DND-41 (cell line): Measurements from ENCODE around the gene NKD1.
A peak's percentile ranks its signal among the peaks of the same experiment; 100 is the strongest.

Experiments used
- ATAC-seq: fragments of 200-7000 bp; cut with Tn5 transposase; 3 replicates; pipeline ENCODE4 v1.9.1; 2021; ENCODE audit warnings: low read depth; ENCODE audit not compliant: insufficient read depth
- DNase-seq: peaks from one replicate; pipeline ENCODE4 v3.0.0-alpha.2; 2020
- H2AFZ ChIP-seq: 2 replicates; pipeline ENCODE4 v1.6.0; 2012; ENCODE audit warnings: low read depth, low read length
- H3K27ac ChIP-seq: 2 replicates; pipeline ENCODE4 v1.5.1; 2012; ENCODE audit warnings: low read length, inconsistent platforms
- H3K27me3 ChIP-seq: fragments of 200-600 bp; sonication (generic); 2 replicates; pipeline ENCODE4 v1.6.0; 2012; ENCODE audit warnings: low read length, mild to moderate bottlenecking, inconsistent platforms; ENCODE audit not compliant: insufficient read depth, poor library complexity
- H3K36me3 ChIP-seq: 2 replicates; pipeline ENCODE4 v1.5.1; 2012; ENCODE audit warnings: low read length, inconsistent platforms; ENCODE audit not compliant: insufficient read depth
- H3K4me1 ChIP-seq: 2 replicates; pipeline ENCODE4 v1.5.1; 2012; ENCODE audit warnings: mild to moderate bottlenecking, low read length; ENCODE audit not compliant: insufficient read depth
- H3K4me2 ChIP-seq: 2 replicates; pipeline ENCODE4 v1.6.0; 2012; ENCODE audit warnings: mild to moderate bottlenecking, moderate library complexity, low read length, inconsistent platforms; ENCODE audit not compliant: insufficient read depth
- H3K4me3 ChIP-seq, 2 experiments: fragments of 200-600 bp in 1 of 2; shearing (Covaris generic) in 1 of 2; 2 replicates each; pipeline ENCODE4 v1.5.1; 2012 to 2016; ENCODE audit warnings: inconsistent platforms in 2 of 2, low read length in 2 of 2, mild to moderate bottlenecking in 2 of 2, low read depth in 1 of 2, moderate library complexity in 1 of 2
- H3K79me2 ChIP-seq: 2 replicates; pipeline ENCODE4 v1.6.0; 2012; ENCODE audit warnings: low read length, inconsistent platforms; ENCODE audit not compliant: insufficient read depth
- H3K9ac ChIP-seq: 2 replicates; pipeline ENCODE4 v1.6.0; 2012; ENCODE audit warnings: low read depth, mild to moderate bottlenecking, inconsistent platforms, low read length, moderate library complexity
- H3K9me3 ChIP-seq: 2 replicates; pipeline ENCODE4 v1.5.1; 2012; ENCODE audit warnings: low read length, moderate library complexity, mild to moderate bottlenecking, inconsistent platforms; ENCODE audit not compliant: insufficient read depth, severe bottlenecking
- H4K20me1 ChIP-seq: 2 replicates; pipeline ENCODE4 v1.6.0; 2012; ENCODE audit warnings: low read length; ENCODE audit not compliant: insufficient read depth
- CTCF ChIP-seq: IDR thresholded peaks from 2 replicates; pipeline ENCODE4 v1.5.1; 2012; ENCODE audit warnings: borderline replicate concordance, low read length, moderate library complexity, mild to moderate bottlenecking; ENCODE audit not compliant: poor library complexity, severe bottlenecking; ENCODE audit errors: extremely low read depth
- EZH2 ChIP-seq: IDR thresholded peaks from 3 replicates; pipeline ENCODE4 v1.6.1; 2012; ENCODE audit warnings: borderline replicate concordance, low read depth, mild to moderate bottlenecking, moderate library complexity, low read length, inconsistent platforms; ENCODE audit not compliant: severe bottlenecking

The NKD1 gene

DNA sequence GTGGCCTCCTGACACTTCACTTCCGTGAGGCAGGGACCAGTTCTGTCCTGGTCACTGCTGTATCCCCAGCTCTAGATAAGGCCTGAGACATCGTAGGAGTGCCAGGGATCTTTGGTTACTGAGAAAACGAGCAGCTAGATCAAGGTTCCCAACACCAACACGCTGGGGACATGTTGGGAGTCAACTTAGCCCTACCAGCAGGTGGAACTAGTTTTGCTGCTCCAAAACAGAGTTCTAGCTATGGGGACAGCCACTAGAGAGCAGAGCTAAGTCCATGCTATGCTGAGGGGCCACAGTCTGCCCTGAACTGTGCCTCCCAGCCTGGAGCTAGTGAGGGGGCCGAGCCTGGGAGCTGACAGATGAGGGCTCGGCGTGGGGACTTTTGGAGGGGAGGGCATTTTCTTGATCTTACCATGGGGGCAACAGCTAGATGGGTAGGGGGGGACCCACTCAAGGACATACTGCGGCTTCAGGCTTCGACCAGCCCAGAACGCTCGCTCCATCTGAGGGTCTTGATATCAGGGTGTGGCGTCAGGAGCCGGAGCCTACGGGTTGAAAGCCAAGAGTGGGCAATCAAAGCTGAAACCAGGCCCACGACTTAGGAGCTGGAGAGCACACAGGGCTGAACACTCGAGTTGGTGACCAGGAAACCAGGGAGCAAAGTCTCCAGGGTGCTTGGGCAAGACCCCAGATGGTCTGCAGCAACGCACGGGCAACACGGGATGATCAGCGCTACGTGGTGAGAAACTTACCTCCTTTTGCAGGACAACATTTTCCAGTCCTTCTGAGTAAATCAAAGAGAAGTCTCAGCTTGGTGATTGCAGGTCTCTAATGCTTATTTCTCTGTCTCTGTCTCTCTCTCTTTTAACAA lies 119.5 kb downstream of the NKD1 start:
- H3K4me1 ChIP-seq = peaks cover 4% of the 10 kb centered on the region
- H3K4me3 ChIP-seq = no peak overlapping the region
- DNase-seq = no peak
- no peak for ATAC-seq
- no peak overlapping the region for H3K9ac ChIP-seq
- H3K79me2 ChIP-seq = no peaks in the 10 kb centered on the region
- no peaks in the 10 kb centered on the region for H3K27me3 ChIP-seq
- H4K20me1 ChIP-seq = 0 out of 2 replicates have a peak, but pooled peaks cover under 1% of the 10 kb centered on the region
- H3K36me3 ChIP-seq = peaks cover 15% of the 10 kb centered on the region
- H2AFZ ChIP-seq = no peak overlapping the region
- no peak overlapping the region for H3K27ac ChIP-seq
- TF ChIP-seq CTCF (peak; percentile 7), EZH2 (no peak)
- H3K9me3 ChIP-seq = peaks cover 12% of the 10 kb centered on the region
- no peak overlapping the region for H3K4me2 ChIP-seq

- Histone ChIP-seq H3K9ac (no peak overlapping the region), H3K27me3 (no peaks in the 10 kb centered on the region), H3K4me3 (no peak overlapping the region), H3K9me3 (peaks cover 18% of the 10 kb centered on the region), H3K27ac (no peak overlapping the region), H4K20me1 (no peaks in the 10 kb centered on the region), H3K79me2 (no peaks in the 10 kb centered on the region), H3K4me2 (no peak overlapping the region), H3K36me3 (peaks cover 22% of the 10 kb centered on the region), H3K4me1 (peaks cover 4% of the 10 kb centered on the region), H2AFZ (no peak overlapping the region)
- ATAC-seq (no peak), DNase-seq (no peak)
- TF ChIP-seq CTCF (no peak), EZH2 (no peak)
Measured at GRCh38 chr16:50668368-50669008, 120.3 kb downstream of the NKD1 start.

DNA sequence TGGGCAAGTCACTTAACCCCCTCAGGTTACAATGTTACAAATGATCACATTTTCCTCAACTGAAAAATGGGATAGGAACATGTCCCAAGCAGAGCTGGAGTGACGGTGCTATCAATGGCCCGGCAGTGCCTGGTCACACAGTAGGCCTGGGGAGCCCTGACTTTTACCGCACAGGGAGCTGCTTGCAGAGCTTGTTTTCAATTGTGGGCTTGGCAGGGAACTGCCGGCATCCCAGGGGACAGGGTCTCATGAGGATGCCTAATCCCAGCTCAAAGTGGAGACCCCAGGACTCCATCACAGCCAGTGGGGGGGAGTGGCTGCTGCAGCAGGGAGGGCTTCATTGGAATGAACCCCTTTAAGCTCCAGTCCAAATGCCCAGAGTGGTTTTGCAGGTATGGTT lies 121.5 kb downstream of the NKD1 start:
- no peak for TF ChIP-seq EZH2
- TF ChIP-seq CTCF = no peak

More for the DNA sequence above, 121.5 kb downstream of the NKD1 start:
- DNase-seq = no peak
- no peak for ATAC-seq
- H3K9me3 ChIP-seq = peaks cover 23% of the 10 kb centered on the region
- H3K4me2 ChIP-seq = no peak overlapping the region
- H3K9ac ChIP-seq = no peak overlapping the region
- no peak overlapping the region for H2AFZ ChIP-seq
- no peak overlapping the region for H3K27ac ChIP-seq
- H3K4me3 ChIP-seq = no peak overlapping the region
- H4K20me1 ChIP-seq = no peaks in the 10 kb centered on the region
- peaks cover 34% of the 10 kb centered on the region for H3K36me3 ChIP-seq
- H3K4me1 ChIP-seq = peaks cover 4% of the 10 kb centered on the region
- H3K79me2 ChIP-seq = no peaks in the 10 kb centered on the region
- no peaks in the 10 kb centered on the region for H3K27me3 ChIP-seq
